Stomach (tissue), 4 donors: ENCODE measurements around the gene AOC2.

Experiments
- EP300 ChIP-seq: sonication (generic); formaldehyde crosslinking; IDR thresholded peaks from one replicate; pipeline ENCODE4 v1.6.1; 2017; ENCODE audit warnings: antibody characterized with exemption
- POLR2A ChIP-seq, 4 donors: fragments of 450-650 bp; IDR thresholded peaks; one replicate each; pipeline ENCODE4 v1.6.1; 2016; ENCODE audit warnings: antibody characterized with exemption in 4 of 4, control low read depth in 2 of 4, mild to moderate bottlenecking in 1 of 4, moderate library complexity in 1 of 4
- POLR2AphosphoS5 ChIP-seq, 3 donors: sonication (generic); formaldehyde crosslinking; IDR thresholded peaks; one replicate each; pipeline ENCODE4 v1.6.1; 2016; ENCODE audit warnings: antibody characterized with exemption in 3 of 3
- TF ChIP-seq, protein P1 (sequence below), 7 experiments: fragments of 450-650 bp in 4 of 7; fragments of 200-600 bp in 3 of 7; sonication (generic) in 3 of 7; IDR thresholded peaks; one replicate each; pipeline ENCODE4 v1.5.1; 2016 to 2019; ENCODE audit warnings: antibody characterized with exemption in 7 of 7, control low read depth in 2 of 7, mild to moderate bottlenecking in 1 of 7

DNA sequence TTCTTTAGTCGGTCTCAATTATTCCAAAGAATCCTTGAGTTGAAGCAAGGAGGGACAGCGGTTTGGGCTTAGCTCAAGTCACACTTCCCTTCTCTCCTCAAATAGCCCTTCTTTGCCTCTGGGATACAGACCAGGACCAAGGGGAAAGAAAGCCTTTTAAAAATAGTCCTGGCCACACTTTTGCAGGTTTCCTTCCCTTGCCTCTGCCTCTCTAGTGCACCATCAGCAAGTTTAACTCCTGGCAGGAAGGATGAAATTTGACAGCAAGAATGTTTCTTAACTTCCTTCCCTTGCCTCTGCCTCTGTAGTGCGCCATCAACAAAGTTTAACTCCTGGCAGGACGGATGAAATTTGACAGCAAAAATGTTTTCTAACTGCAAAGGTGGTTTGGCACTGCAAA, 49.0 kb downstream of the AOC2 start:
- TF ChIP-seq, protein P1, sequence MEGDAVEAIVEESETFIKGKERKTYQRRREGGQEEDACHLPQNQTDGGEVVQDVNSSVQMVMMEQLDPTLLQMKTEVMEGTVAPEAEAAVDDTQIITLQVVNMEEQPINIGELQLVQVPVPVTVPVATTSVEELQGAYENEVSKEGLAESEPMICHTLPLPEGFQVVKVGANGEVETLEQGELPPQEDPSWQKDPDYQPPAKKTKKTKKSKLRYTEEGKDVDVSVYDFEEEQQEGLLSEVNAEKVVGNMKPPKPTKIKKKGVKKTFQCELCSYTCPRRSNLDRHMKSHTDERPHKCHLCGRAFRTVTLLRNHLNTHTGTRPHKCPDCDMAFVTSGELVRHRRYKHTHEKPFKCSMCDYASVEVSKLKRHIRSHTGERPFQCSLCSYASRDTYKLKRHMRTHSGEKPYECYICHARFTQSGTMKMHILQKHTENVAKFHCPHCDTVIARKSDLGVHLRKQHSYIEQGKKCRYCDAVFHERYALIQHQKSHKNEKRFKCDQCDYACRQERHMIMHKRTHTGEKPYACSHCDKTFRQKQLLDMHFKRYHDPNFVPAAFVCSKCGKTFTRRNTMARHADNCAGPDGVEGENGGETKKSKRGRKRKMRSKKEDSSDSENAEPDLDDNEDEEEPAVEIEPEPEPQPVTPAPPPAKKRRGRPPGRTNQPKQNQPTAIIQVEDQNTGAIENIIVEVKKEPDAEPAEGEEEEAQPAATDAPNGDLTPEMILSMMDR (IDR thresholded peaks at IDR 0.05), result no peak
- TF ChIP-seq POLR2A (IDR thresholded peaks at IDR 0.05), result no peak
- no peak for TF ChIP-seq EP300
- no peak for TF ChIP-seq POLR2AphosphoS5 (IDR thresholded peaks at IDR 0.05)
